ENCODE results near the gene LYPD3.
"Not testable (repeated sequence)": the region's sequence is repeated elsewhere in the genome, so short reads cannot be mapped to it uniquely, and the experiment has no call there.

LYPD3 gene

GRCh38 chr19:43465468-43466120, at the start of gene LYPD3:
TSS of gene LYPD3 (minus strand) at chr19:43465608. CDS start at chr19:43465571, 37 bp downstream.
- DNase-seq (ENCODE audit: low read depth): no peak
- TF ChIP-seq, protein P1, sequence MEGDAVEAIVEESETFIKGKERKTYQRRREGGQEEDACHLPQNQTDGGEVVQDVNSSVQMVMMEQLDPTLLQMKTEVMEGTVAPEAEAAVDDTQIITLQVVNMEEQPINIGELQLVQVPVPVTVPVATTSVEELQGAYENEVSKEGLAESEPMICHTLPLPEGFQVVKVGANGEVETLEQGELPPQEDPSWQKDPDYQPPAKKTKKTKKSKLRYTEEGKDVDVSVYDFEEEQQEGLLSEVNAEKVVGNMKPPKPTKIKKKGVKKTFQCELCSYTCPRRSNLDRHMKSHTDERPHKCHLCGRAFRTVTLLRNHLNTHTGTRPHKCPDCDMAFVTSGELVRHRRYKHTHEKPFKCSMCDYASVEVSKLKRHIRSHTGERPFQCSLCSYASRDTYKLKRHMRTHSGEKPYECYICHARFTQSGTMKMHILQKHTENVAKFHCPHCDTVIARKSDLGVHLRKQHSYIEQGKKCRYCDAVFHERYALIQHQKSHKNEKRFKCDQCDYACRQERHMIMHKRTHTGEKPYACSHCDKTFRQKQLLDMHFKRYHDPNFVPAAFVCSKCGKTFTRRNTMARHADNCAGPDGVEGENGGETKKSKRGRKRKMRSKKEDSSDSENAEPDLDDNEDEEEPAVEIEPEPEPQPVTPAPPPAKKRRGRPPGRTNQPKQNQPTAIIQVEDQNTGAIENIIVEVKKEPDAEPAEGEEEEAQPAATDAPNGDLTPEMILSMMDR (IDR thresholded peaks at IDR 0.05; ENCODE audit: insufficient read depth, low read depth, low read length, missing control alignments): no peak
- peak within 1 kb of the TSS; percentile 73 for H3K4me3 ChIP-seq (ENCODE audit: low read depth, low read length)

DNA sequence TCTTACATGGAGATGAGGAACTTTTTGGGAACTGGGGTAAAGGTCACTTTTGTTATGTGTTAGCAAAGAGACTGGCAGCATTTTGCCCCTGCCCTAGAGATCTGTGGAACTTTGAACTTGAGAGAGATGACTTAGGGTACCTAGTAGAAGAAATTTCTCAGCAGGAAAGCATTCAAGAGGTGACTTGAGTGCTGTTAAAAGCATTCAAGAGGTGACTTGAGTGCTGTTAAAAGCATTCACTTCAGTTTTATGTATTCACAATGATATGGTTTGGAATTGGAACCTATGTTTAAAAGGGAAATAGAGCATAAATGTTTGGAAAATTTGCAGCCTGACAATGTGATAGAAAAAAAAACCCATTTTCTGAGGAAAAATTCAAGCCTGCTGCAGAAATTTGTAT, 47.0 kb upstream of the LYPD3 start:
- not testable (repeated sequence) for DNase-seq (ENCODE audit: low read depth); H3K4me3 ChIP-seq (ENCODE audit: low read depth, low read length)

GRCh38 chr19:43511324-43511723, 45.9 kb upstream of the LYPD3 start:
- DNase-seq (ENCODE audit: low read depth): no peak
- TF ChIP-seq, protein P1 (IDR thresholded peaks at IDR 0.05; ENCODE audit: insufficient read depth, low read depth, low read length, missing control alignments): no peak
- H3K4me3 ChIP-seq (ENCODE audit: low read depth, low read length): no peak overlapping the region

DNA sequence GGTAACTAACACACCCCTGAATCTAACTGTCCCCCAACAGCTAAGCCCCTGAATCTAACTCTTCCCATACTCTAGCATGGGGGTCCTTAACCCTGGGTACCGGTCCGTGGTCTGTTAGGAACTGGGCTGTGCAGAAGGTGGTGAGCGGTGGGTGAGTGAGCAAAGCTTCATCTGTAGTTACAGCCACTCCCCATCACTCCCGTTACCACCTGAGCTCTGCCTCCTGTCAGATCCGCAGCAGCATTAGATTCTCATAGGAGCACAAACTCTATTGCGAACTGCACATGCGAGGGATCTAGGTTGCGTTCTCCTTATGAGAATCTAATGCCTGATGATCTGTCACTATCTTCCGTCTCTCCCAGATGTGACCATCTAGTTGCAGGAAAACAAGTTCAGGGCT, 45.3 kb upstream of the LYPD3 start:
- TF ChIP-seq, protein P1 (IDR thresholded peaks at IDR 0.05; ENCODE audit: insufficient read depth, low read depth, low read length, missing control alignments): no peak
- H3K4me3 ChIP-seq (ENCODE audit: low read depth, low read length): no peak overlapping the region
- DNase-seq (ENCODE audit: low read depth): no peak

DNA sequence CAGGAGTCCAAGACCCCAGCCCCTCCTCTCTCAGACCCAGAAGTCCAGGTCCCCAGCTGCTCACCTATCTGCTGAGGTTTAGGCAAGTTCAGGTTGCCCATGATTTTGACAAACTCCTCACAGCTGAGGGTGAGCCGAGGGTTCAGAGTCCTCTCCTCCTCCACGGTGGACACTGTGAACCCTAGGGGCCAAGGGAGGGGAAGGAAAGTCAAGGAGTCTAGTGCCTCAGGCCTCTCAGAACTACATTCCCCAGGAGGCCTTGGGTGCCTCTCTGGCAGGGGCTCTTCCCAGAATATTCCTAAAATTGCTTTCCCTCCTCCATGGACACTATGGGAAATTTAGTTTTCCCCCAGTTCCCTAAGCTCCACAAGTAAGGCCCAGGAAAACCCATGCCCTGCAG, 42.5 kb upstream of the LYPD3 start:
- H3K4me3 ChIP-seq (ENCODE audit: low read depth, low read length): no peak overlapping the region
- DNase-seq (ENCODE audit: low read depth): no peak
- TF ChIP-seq, protein P1 (IDR thresholded peaks at IDR 0.05; ENCODE audit: insufficient read depth, low read depth, low read length, missing control alignments): no peak

DNA sequence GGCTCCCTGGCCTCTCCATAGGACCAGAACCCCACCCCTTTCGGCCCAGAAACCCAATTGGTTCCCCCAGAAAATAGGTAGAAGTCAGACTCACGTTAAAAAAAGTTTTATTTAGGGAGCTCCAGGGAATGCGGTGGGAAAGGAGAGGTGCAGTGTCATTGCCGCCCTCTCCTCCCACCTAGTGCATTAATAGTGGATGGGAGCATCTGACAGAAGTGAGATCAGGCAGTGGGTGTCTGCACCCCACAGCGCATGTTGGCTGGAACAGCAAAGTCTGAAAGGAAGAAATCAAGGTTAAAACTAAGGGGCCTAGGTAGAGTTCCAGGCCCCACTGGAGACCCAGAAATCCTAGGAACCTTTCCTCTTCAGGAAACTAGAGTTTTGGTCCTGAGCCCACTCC, 41.2 kb upstream of the LYPD3 start:
- DNase-seq (ENCODE audit: low read depth): no peak
- TF ChIP-seq, protein P1 (IDR thresholded peaks at IDR 0.05; ENCODE audit: insufficient read depth, low read depth, low read length, missing control alignments): no peak
- H3K4me3 ChIP-seq (ENCODE audit: low read depth, low read length): no peak overlapping the region

DNA sequence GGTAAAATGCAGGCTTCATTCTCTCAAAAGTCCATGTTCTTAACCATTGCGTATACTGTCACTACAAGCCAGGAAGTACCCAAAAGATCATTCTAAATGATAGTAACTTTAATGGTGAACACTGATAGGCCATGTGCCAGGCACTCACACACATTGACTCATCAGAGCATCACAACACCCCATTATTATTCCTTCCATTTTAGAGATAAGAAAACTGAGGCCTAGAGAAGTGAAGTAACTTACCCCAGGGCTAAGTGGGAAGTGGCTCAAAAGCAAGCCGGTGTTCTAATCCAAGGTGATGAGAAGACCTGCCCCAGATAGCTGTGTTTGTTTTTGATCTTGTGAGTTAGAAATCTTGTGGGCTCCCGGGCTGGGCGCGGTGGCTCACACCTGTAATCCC, 40.5 kb upstream of the LYPD3 start:
- TF ChIP-seq, protein P1 (IDR thresholded peaks at IDR 0.05; ENCODE audit: insufficient read depth, low read depth, low read length, missing control alignments): no peak
- H3K4me3 ChIP-seq (ENCODE audit: low read depth, low read length): no peak overlapping the region
- DNase-seq (ENCODE audit: low read depth): no peak

All from GM12865 (cell line).